ENCODE data around the gene HDDC3. TPM values are rescaled to one million over a fixed set of nuclear protein-coding genes. Genes with fewer than 3 reads are reported as not detected.

The HDDC3 gene
- total RNA-seq, 5 donors from 2014 or later (not counting 1 experiment from before 2014, with no cell fraction given): 14.4 to 28.6 (median 26.2) TPM

DNA sequence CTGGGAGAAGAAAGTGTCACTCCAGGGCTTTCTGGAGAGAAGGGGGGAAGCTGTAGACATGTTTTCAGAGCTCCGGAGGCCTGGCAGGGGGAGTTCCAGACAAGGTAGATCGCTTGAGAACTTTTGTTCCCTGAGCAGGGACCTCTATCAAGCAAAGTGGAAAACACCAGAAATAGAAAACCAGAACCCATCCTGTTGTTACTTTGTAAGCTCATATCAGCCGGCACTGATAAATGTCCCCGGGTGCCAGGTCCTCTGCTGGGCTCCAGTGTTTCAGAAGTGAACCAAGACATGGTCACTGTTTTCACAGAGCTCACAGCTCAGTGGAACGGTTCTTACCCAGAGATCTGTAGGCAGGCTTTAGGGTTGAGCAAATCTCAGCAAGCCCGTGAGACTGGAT lies 13.5 kb downstream of the HDDC3 start:
- Mint-ChIP-seq H3K4me1 (no peaks in the 10 kb centered on the region), H3K4me3 (no peak overlapping the region), H3K27ac (no peak overlapping the region), H3K27me3 (no peaks in the 10 kb centered on the region), H3K36me3 (peaks cover 66% of the 10 kb centered on the region), H3K9me3 (no peaks in the 10 kb centered on the region)
- Histone ChIP-seq H3K4me3 (ENCODE audit: control insufficient read depth in 1 of 2, extremely low read depth in 1 of 2, low read length in 1 of 2) (no peak overlapping the region), H3K36me3 (ENCODE audit: control insufficient read depth in 2 of 2, extremely low read depth in 1 of 2, insufficient read depth in 1 of 2, low read length in 1 of 2) (peaks cover 7 to 68% of the 10 kb centered on the region in 2 donors), H3K27me3 (replicated peaks in 1 of 2; ENCODE audit: control insufficient read depth in 2 of 2, extremely low read depth in 1 of 2, insufficient read depth in 2 of 2, low read length in 1 of 2) (no peaks in the 10 kb centered on the region), H3K9me3 (no peaks in the 10 kb centered on the region), H3K4me1 (ENCODE audit: control insufficient read depth in 1 of 2, extremely low read depth in 1 of 2, insufficient read depth in 2 of 2, low read length in 2 of 2) (no peaks in the 10 kb centered on the region), H3K27ac (ENCODE audit: low read length) (no peak overlapping the region)
- no peak for DNase-seq
- ChIA-PET POLR2A (interaction anchor here in 1 of 2 donors (0.5 kb wide), 1 partner anchor 77 kb away, joined by 3 read pairs; no protein-coding TSS in a partner anchor), CTCF (no interaction called here)
- no peak for ATAC-seq (replicated peaks in 1 of 4)
- 96% methylated on average over 4 of the region's 6 CpGs for WGBS (ENCODE audit: insufficient coverage)

- no peak for ATAC-seq (replicated peaks in 1 of 4)
- Mint-ChIP-seq H3K4me1 (no peaks in the 10 kb centered on the region), H3K36me3 (peaks cover 73% of the 10 kb centered on the region)
These were observed 14.1 kb downstream of the HDDC3 start for GRCh38 chr15:90918034-90918788.

DNA sequence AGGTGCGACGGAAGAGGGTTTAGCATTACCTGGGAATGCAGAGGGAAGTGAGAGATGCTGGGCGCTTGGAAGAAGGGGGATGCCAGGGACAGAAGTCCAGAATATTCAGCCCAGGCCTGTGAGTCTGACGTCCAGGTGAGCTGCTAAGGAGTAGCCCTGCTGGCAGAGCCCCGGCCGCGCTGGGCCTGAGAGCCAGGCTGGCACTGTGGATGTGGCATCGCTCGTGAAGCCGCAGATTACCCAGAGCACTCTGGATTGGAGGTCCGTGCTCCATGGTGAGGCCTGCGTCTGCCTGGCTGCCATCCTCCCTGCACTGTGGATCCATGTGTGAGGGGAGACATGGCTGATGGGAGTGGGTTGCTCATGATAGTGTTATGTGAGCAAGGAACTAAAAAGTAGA lies 14.8 kb downstream of the HDDC3 start:
- Mint-ChIP-seq H3K4me1 (no peaks in the 10 kb centered on the region), H3K36me3 (peaks cover 78% of the 10 kb centered on the region)
- ATAC-seq (replicated peaks in 1 of 4): no peak

More at GRCh38 chr15:90918034-90918788, 14.1 kb downstream of the HDDC3 start:
- Mint-ChIP-seq H3K27ac (no peak overlapping the region), H3K27me3 (no peaks in the 10 kb centered on the region), H3K4me3 (no peak overlapping the region), H3K9me3 (no peaks in the 10 kb centered on the region)
- Histone ChIP-seq H3K4me3 (ENCODE audit: control insufficient read depth in 1 of 2, extremely low read depth in 1 of 2, low read length in 1 of 2) (no peak overlapping the region), H3K36me3 (ENCODE audit: control insufficient read depth in 2 of 2, extremely low read depth in 1 of 2, insufficient read depth in 1 of 2, low read length in 1 of 2) (peaks cover 9 to 75% of the 10 kb centered on the region in 2 donors), H3K27me3 (replicated peaks in 1 of 2; ENCODE audit: control insufficient read depth in 2 of 2, extremely low read depth in 1 of 2, insufficient read depth in 2 of 2, low read length in 1 of 2) (no peaks in the 10 kb centered on the region), H3K9me3 (no peaks in the 10 kb centered on the region), H3K4me1 (ENCODE audit: control insufficient read depth in 1 of 2, extremely low read depth in 1 of 2, insufficient read depth in 2 of 2, low read length in 2 of 2) (no peaks in the 10 kb centered on the region), H3K27ac (ENCODE audit: low read length) (no peak overlapping the region)
- 97% methylated on average over 23 of the region's 23 CpGs for WGBS (ENCODE audit: insufficient coverage)
- ChIA-PET CTCF (no interaction called here), POLR2A (interaction anchor here in 1 of 2 donors (0.5 kb wide), 1 partner anchor 76 kb away, joined by 3 read pairs; no protein-coding TSS in a partner anchor)
- no peak for DNase-seq

DNA sequence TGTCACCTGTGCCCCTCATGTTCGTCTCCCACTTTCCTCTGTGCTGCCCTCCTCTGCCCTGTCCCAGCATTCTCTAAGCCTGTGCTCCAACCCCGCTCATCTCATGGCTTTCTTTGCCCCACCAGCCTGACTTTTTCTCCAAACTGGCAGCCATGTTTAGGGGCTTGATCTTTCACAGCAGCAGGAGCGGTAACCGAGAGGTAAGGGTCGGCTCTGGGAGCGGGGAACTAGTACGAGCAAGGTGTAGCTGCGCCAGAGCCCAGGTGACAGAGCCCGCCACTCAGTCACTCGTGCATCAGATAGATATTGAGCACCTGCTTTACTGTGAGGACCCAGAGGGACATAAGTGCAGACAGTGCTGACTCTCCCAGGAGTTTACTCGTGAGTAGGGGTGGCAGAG lies 15.9 kb downstream of the HDDC3 start:
- Mint-ChIP-seq H3K36me3 (peaks cover 74% of the 10 kb centered on the region), H3K27me3 (no peaks in the 10 kb centered on the region), H3K27ac (no peak overlapping the region), H3K4me3 (no peak overlapping the region), H3K4me1 (no peaks in the 10 kb centered on the region), H3K9me3 (no peaks in the 10 kb centered on the region)
- DNase-seq: no peak
- H3K4me1 ChIP-seq (ENCODE audit: control insufficient read depth in 1 of 2, extremely low read depth in 1 of 2, insufficient read depth in 2 of 2, low read length in 2 of 2): no peaks in the 10 kb centered on the region
- H3K27me3 ChIP-seq (replicated peaks in 1 of 2; ENCODE audit: control insufficient read depth in 2 of 2, extremely low read depth in 1 of 2, insufficient read depth in 2 of 2, low read length in 1 of 2): no peaks in the 10 kb centered on the region
- no peak overlapping the region for H3K27ac ChIP-seq (ENCODE audit: low read length)
- POLR2A ChIA-PET: no interaction called here
- H3K9me3 ChIP-seq: no peaks in the 10 kb centered on the region
- H3K36me3 ChIP-seq (ENCODE audit: control insufficient read depth in 2 of 2, extremely low read depth in 1 of 2, insufficient read depth in 1 of 2, low read length in 1 of 2): peaks cover 23 to 92% of the 10 kb centered on the region in 2 donors
- 85% methylated on average over 11 of the region's 11 CpGs for WGBS (ENCODE audit: insufficient coverage)
- CTCF ChIA-PET: no interaction called here
- no peak for ATAC-seq (replicated peaks in 1 of 4)
- no peak overlapping the region for H3K4me3 ChIP-seq (ENCODE audit: control insufficient read depth in 1 of 2, extremely low read depth in 1 of 2, low read length in 1 of 2)

More for the DNA sequence above, 14.8 kb downstream of the HDDC3 start:
- 100% methylated on average over 12 of the region's 12 CpGs for WGBS (ENCODE audit: insufficient coverage)
- Histone ChIP-seq H3K4me1 (ENCODE audit: control insufficient read depth in 1 of 2, extremely low read depth in 1 of 2, insufficient read depth in 2 of 2, low read length in 2 of 2) (no peaks in the 10 kb centered on the region), H3K36me3 (ENCODE audit: control insufficient read depth in 2 of 2, extremely low read depth in 1 of 2, insufficient read depth in 1 of 2, low read length in 1 of 2) (peaks cover 15 to 81% of the 10 kb centered on the region in 2 donors), H3K27me3 (replicated peaks in 1 of 2; ENCODE audit: control insufficient read depth in 2 of 2, extremely low read depth in 1 of 2, insufficient read depth in 2 of 2, low read length in 1 of 2) (no peaks in the 10 kb centered on the region), H3K27ac (ENCODE audit: low read length) (no peak overlapping the region), H3K9me3 (no peaks in the 10 kb centered on the region), H3K4me3 (ENCODE audit: control insufficient read depth in 1 of 2, extremely low read depth in 1 of 2, low read length in 1 of 2) (no peak overlapping the region)
- no peaks in the 10 kb centered on the region for H3K27me3 Mint-ChIP-seq
- H3K27ac Mint-ChIP-seq: no peak overlapping the region
- no peak for DNase-seq
- no peaks in the 10 kb centered on the region for H3K9me3 Mint-ChIP-seq
- no peak overlapping the region for H3K4me3 Mint-ChIP-seq
- ChIA-PET POLR2A (no interaction called here), CTCF (interaction anchor here in 1 of 2 donors (0.6 kb wide), 1 partner anchor 544 kb away, joined by 3 read pairs; no protein-coding TSS in a partner anchor)

DNA sequence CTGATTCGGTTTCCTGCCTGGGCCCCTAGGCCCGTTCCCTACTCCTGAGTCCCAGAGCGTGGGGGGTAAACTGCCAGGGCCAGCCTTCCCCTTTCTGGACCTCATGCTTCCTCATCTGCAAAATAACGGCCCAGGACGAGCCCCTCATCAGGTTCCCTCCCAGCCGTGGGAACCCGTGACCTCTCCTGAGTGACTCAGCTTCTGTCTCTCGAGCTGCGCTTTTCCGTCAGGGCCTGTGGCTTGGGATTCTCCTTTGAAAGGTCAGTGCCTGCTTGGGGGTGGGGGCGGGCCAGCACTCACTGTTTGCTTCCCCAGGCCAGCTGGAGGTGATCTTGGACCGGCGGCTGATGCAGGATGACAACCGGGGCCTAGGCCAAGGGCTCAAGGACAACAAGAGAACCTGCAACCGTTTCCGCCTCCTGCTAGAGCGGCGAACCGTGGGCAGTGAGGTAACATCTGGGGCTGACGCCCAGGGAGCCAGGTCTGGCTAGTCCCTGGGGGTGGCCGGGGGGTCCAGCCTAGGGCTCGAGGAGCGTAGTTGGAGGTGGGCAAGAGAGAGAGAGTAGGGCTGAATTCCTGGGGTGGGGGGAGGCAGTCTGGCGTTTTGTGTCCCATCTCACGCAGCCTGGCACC lies 16.4 kb downstream of the HDDC3 start:
- Histone ChIP-seq H3K27me3 (replicated peaks in 1 of 2; ENCODE audit: control insufficient read depth in 2 of 2, extremely low read depth in 1 of 2, insufficient read depth in 2 of 2, low read length in 1 of 2) (no peaks in the 10 kb centered on the region), H3K36me3 (ENCODE audit: control insufficient read depth in 2 of 2, extremely low read depth in 1 of 2, insufficient read depth in 1 of 2, low read length in 1 of 2) (peaks cover 27 to 94% of the 10 kb centered on the region in 2 donors), H3K4me1 (ENCODE audit: control insufficient read depth in 1 of 2, extremely low read depth in 1 of 2, insufficient read depth in 2 of 2, low read length in 2 of 2) (no peaks in the 10 kb centered on the region), H3K4me3 (ENCODE audit: control insufficient read depth in 1 of 2, extremely low read depth in 1 of 2, low read length in 1 of 2) (no peak overlapping the region), H3K9me3 (no peaks in the 10 kb centered on the region), H3K27ac (ENCODE audit: low read length) (no peak overlapping the region)
- POLR2A ChIA-PET: no interaction called here
- Mint-ChIP-seq H3K9me3 (no peaks in the 10 kb centered on the region), H3K27ac (no peak overlapping the region), H3K27me3 (no peaks in the 10 kb centered on the region), H3K4me3 (no peak overlapping the region), H3K4me1 (no peaks in the 10 kb centered on the region), H3K36me3 (peaks cover 70% of the 10 kb centered on the region)
- WGBS (ENCODE audit: insufficient coverage): 87% methylated on average over 18 of the region's 25 CpGs
- ATAC-seq (replicated peaks in 1 of 4) (no peak), DNase-seq (peak in 3 of 35 experiments; percentile 13 to 39 (median 17))
- CTCF ChIA-PET: interaction anchor here in 1 of 2 donors (0.6 to 0.7 kb wide), 3 partner anchors 11 to 502 kb away, joined by 3 to 6 read pairs (median 5); no protein-coding TSS in a partner anchor

DNA sequence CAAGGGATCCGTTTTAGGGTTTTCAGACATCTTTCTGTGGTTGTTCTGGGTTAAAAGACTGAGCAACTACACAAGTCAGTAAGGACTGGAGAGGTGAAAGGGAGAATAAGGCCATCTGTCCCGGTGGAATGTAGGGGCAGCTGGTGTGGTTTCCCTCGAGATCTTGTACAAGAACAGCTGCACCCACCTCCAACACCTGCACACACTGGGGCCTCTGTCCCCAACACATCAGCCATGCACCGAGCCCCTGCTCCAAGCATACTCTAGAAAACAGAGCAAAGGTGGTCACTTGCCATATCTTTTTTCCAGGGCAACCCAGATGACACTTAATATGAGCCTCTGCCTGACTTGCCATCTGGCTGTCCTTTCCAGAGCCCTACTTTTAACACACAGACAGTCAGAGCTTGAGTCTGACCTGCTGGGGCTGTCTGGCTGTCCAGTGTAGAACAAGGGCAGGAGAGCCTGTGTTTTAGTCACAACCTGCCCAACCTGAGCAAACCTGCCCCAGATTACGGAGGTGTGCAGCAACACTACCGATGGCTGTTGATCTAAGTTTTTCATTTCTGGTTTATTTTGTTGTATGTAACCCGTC lies 17.0 kb downstream of the HDDC3 start:
- ChIA-PET CTCF (interaction anchor here in 1 of 2 donors (0.6 to 0.7 kb wide), 3 partner anchors 11 to 502 kb away, joined by 3 to 6 read pairs (median 5); no protein-coding TSS in a partner anchor), POLR2A (no interaction called here)
- Mint-ChIP-seq H3K4me3 (no peak overlapping the region), H3K4me1 (no peaks in the 10 kb centered on the region), H3K27ac (no peak overlapping the region), H3K36me3 (peaks cover 67% of the 10 kb centered on the region), H3K9me3 (no peaks in the 10 kb centered on the region), H3K27me3 (no peaks in the 10 kb centered on the region)
- 75% methylated on average over 1 of the region's 7 CpGs for WGBS (ENCODE audit: insufficient coverage)
- Histone ChIP-seq H3K27ac (ENCODE audit: low read length) (no peak overlapping the region), H3K4me3 (ENCODE audit: control insufficient read depth in 1 of 2, extremely low read depth in 1 of 2, low read length in 1 of 2) (no peak overlapping the region), H3K9me3 (no peaks in the 10 kb centered on the region), H3K4me1 (ENCODE audit: control insufficient read depth in 1 of 2, extremely low read depth in 1 of 2, insufficient read depth in 2 of 2, low read length in 2 of 2) (no peaks in the 10 kb centered on the region), H3K27me3 (replicated peaks in 1 of 2; ENCODE audit: control insufficient read depth in 2 of 2, extremely low read depth in 1 of 2, insufficient read depth in 2 of 2, low read length in 1 of 2) (no peaks in the 10 kb centered on the region), H3K36me3 (ENCODE audit: control insufficient read depth in 2 of 2, extremely low read depth in 1 of 2, insufficient read depth in 1 of 2, low read length in 1 of 2) (peaks cover 31 to 94% of the 10 kb centered on the region in 2 donors)
- ATAC-seq (replicated peaks in 1 of 4) (no peak), DNase-seq (no peak)

Measured in T-cell (primary cell).